C1 segment of cervical spinal cord (tissue), 14 donors: Measurements from ENCODE around the gene PARD6A.
A peak's percentile ranks its signal among the peaks of the same experiment; 100 is the strongest.

Experiments used
- DNase-seq, 14 donors: peaks; one replicate each; lab custom pipeline; 2025; lab: John Stamatoyannopoulos, UW

Gene PARD6A

GRCh38 chr16:67666559-67667452, 6.0 kb downstream of the PARD6A start, which contains the start of the genes C16orf86 and ENKD1:
C16orf86 (plus strand) TSS chr16:67666814; CDS start chr16:67666971, 157 bp downstream.
ENKD1 (minus strand) TSS chr16:67666750; CDS start chr16:67666442, 308 bp downstream.
- DNase-seq: peak in 12 of 14 donors; percentile 31 to 80 (median 64)

GRCh38 chr16:67667453-67667816, 6.7 kb downstream of the PARD6A start:
- DNase-seq: no peak

- peak in 13 of 14 donors; percentile 26 to 82 (median 62) for DNase-seq
Observed at GRCh38 chr16:67667817-67668494, 7.2 kb downstream of the PARD6A start.

GRCh38 chr16:67668495-67669157, 7.9 kb downstream of the PARD6A start:
- DNase-seq: no peak

- no peak for DNase-seq
Observed at GRCh38 chr16:67669499-67670101, 8.8 kb downstream of the PARD6A start.

GRCh38 chr16:67672306-67672705, 11.5 kb downstream of the PARD6A start:
- peak in 2 of 14 donors; percentile 52 to 98 for DNase-seq

GRCh38 chr16:67672739-67673662, 12.2 kb downstream of the PARD6A start:
- peak in 10 of 14 donors; percentile 12 to 47 (median 28) for DNase-seq

GRCh38 chr16:67673712-67674580, 13.2 kb downstream of the PARD6A start:
- DNase-seq: peak in 9 of 14 donors; percentile 10 to 72 (median 37)

- peak in 1 of 14 donors; percentile 44 for DNase-seq
Observed at GRCh38 chr16:67674851-67675578, 14.3 kb downstream of the PARD6A start.

- DNase-seq: no peak
Observed at GRCh38 chr16:67675579-67675935, 14.8 kb downstream of the PARD6A start.

- no peak for DNase-seq
Observed at GRCh38 chr16:67675999-67676398, 15.2 kb downstream of the PARD6A start.

GRCh38 chr16:67676516-67676915, 15.8 kb downstream of the PARD6A start:
- DNase-seq: no peak

- DNase-seq: no peak
Observed at GRCh38 chr16:67676939-67677338, 16.2 kb downstream of the PARD6A start.

- DNase-seq: no peak
Observed at GRCh38 chr16:67677712-67678111, 17.0 kb downstream of the PARD6A start.

GRCh38 chr16:67678354-67679023, 17.7 kb downstream of the PARD6A start:
- no peak for DNase-seq

GRCh38 chr16:67679935-67680897, 19.5 kb downstream of the PARD6A start:
- no peak for DNase-seq

GRCh38 chr16:67683767-67684166, 23.0 kb downstream of the PARD6A start:
- no peak for DNase-seq
